A549 (cell line): ENCODE results near the gene ZC3H18.

ENCODE experiments used
- CTCF ChIP-seq: fragments of >200 bp; sonication (Bioruptor Twin); formaldehyde crosslinking; IDR thresholded peaks from 3 replicates; pipeline ENCODE4 v1.5.1; 2016
- EP300 ChIP-seq, 2 experiments: fragments of >200 bp; sonication (Bioruptor Twin); formaldehyde crosslinking; IDR thresholded peaks; 2 replicates in 1 of 2; 3 replicates in 1 of 2; pipeline ENCODE4 v1.6.1; 2016 to 2017
- JUN ChIP-seq, 2 experiments: fragments of >200 bp; sonication (Bioruptor Twin); formaldehyde crosslinking; IDR thresholded peaks; 2 replicates in 1 of 2; 3 replicates in 1 of 2; pipeline ENCODE4 v1.6.1; 2016 to 2017
- NPAS2 ChIP-seq: fragments of 250-450 bp; sonication (Bioruptor Pico); IDR thresholded peaks from 2 replicates; pipeline ENCODE4 v1.8.0; 2022; ENCODE audit warnings: mild to moderate bottlenecking, moderate library complexity, borderline replicate concordance
- NR3C1 ChIP-seq: fragments of >200 bp; sonication (Bioruptor Twin); formaldehyde crosslinking; IDR thresholded peaks from 3 replicates; pipeline ENCODE4 v1.6.1; 2017
- POLR2A ChIP-seq: IDR thresholded peaks from 2 replicates; pipeline ENCODE4 v1.6.1; 2012; ENCODE audit warnings: mild to moderate bottlenecking, low read length
- RCOR1 ChIP-seq: fragments of 150-350 bp; IDR thresholded peaks from 2 replicates; pipeline ENCODE4 v1.6.1; 2014; ENCODE audit warnings: antibody characterized with exemption, low read length, low read depth
- TP53 ChIP-seq: fragments of 250-450 bp; sonication (Bioruptor Pico); IDR thresholded peaks from 2 replicates; pipeline ENCODE4 v1.5.0; 2021; ENCODE audit warnings: mild to moderate bottlenecking, moderate library complexity
- TF ChIP-seq, protein P1 (sequence below): fragments of 200-600 bp; sonication (generic); IDR thresholded peaks from 2 replicates; pipeline ENCODE4 v1.6.1; 2016; ENCODE audit warnings: antibody characterized with exemption, mild to moderate bottlenecking, moderate library complexity
- TF ChIP-seq, protein P2 (sequence below): IDR thresholded peaks from 2 replicates; pipeline ENCODE4 v1.6.1; 2012

- TF ChIP-seq JUN (IDR thresholded peaks at IDR 0.05) (no peak), CTCF (no peak), RCOR1 (no peak), POLR2A (no peak), EP300 (IDR thresholded peaks at IDR 0.05) (no peak), NR3C1 (no peak), NPAS2 (CRISPR knock-in tag) (no peak), TP53 (no peak)
- TF ChIP-seq, protein P1, sequence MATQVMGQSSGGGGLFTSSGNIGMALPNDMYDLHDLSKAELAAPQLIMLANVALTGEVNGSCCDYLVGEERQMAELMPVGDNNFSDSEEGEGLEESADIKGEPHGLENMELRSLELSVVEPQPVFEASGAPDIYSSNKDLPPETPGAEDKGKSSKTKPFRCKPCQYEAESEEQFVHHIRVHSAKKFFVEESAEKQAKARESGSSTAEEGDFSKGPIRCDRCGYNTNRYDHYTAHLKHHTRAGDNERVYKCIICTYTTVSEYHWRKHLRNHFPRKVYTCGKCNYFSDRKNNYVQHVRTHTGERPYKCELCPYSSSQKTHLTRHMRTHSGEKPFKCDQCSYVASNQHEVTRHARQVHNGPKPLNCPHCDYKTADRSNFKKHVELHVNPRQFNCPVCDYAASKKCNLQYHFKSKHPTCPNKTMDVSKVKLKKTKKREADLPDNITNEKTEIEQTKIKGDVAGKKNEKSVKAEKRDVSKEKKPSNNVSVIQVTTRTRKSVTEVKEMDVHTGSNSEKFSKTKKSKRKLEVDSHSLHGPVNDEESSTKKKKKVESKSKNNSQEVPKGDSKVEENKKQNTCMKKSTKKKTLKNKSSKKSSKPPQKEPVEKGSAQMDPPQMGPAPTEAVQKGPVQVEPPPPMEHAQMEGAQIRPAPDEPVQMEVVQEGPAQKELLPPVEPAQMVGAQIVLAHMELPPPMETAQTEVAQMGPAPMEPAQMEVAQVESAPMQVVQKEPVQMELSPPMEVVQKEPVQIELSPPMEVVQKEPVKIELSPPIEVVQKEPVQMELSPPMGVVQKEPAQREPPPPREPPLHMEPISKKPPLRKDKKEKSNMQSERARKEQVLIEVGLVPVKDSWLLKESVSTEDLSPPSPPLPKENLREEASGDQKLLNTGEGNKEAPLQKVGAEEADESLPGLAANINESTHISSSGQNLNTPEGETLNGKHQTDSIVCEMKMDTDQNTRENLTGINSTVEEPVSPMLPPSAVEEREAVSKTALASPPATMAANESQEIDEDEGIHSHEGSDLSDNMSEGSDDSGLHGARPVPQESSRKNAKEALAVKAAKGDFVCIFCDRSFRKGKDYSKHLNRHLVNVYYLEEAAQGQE, result no peak
- TF ChIP-seq, protein P2, sequence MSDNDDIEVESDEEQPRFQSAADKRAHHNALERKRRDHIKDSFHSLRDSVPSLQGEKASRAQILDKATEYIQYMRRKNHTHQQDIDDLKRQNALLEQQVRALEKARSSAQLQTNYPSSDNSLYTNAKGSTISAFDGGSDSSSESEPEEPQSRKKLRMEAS, result no peak
These were observed 27.8 kb downstream of the ZC3H18 start for GRCh38 chr16:88597856-88598491.
